Measurements from ENCODE around the gene PDE3B. TPM values are rescaled to one million over a fixed set of nuclear protein-coding genes. Genes with fewer than 3 reads are reported as not detected.

PDE3B gene
- total and polyA plus RNA-seq, 9 of the 15 experiments (the other 6 are each of a cell fraction or from before 2014, with no cell fraction given), result 2.3 to 22.5 (median 12.2) TPM

GRCh38 chr11:14644226-14645014, 816 bp downstream of the PDE3B start (continued):
- TF ChIP-seq SMAD2 (IDR thresholded peaks at IDR 0.05; ENCODE audit: low read depth, low read length), result no peak
- 0 out of 2 replicates have a peak, but pooled peaks have one; percentile 13 for TF ChIP-seq ZNF12 (CRISPR knock-in tag; IDR thresholded peaks at IDR 0.05)
- TF ChIP-seq ZNF165 (CRISPR knock-in tag; IDR thresholded peaks at IDR 0.05; ENCODE audit: borderline replicate concordance), result no peak
- TF ChIP-seq, protein P1, sequence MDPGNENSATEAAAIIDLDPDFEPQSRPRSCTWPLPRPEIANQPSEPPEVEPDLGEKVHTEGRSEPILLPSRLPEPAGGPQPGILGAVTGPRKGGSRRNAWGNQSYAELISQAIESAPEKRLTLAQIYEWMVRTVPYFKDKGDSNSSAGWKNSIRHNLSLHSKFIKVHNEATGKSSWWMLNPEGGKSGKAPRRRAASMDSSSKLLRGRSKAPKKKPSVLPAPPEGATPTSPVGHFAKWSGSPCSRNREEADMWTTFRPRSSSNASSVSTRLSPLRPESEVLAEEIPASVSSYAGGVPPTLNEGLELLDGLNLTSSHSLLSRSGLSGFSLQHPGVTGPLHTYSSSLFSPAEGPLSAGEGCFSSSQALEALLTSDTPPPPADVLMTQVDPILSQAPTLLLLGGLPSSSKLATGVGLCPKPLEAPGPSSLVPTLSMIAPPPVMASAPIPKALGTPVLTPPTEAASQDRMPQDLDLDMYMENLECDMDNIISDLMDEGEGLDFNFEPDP (CRISPR knock-in tag; IDR thresholded peaks at IDR 0.05), result no peak
- no peak for TF ChIP-seq ZNF253 (CRISPR knock-in tag; conservative IDR thresholded peaks at IDR 0.05)
- TF ChIP-seq, protein P2, sequence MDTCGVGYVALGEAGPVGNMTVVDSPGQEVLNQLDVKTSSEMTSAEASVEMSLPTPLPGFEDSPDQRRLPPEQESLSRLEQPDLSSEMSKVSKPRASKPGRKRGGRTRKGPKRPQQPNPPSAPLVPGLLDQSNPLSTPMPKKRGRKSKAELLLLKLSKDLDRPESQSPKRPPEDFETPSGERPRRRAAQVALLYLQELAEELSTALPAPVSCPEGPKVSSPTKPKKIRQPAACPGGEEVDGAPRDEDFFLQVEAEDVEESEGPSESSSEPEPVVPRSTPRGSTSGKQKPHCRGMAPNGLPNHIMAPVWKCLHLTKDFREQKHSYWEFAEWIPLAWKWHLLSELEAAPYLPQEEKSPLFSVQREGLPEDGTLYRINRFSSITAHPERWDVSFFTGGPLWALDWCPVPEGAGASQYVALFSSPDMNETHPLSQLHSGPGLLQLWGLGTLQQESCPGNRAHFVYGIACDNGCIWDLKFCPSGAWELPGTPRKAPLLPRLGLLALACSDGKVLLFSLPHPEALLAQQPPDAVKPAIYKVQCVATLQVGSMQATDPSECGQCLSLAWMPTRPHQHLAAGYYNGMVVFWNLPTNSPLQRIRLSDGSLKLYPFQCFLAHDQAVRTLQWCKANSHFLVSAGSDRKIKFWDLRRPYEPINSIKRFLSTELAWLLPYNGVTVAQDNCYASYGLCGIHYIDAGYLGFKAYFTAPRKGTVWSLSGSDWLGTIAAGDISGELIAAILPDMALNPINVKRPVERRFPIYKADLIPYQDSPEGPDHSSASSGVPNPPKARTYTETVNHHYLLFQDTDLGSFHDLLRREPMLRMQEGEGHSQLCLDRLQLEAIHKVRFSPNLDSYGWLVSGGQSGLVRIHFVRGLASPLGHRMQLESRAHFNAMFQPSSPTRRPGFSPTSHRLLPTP (IDR thresholded peaks at IDR 0.05; ENCODE audit: borderline replicate concordance, extremely low read depth, insufficient read length), result no peak
- TF ChIP-seq E2F5 (CRISPR knock-in tag; IDR thresholded peaks at IDR 0.05), result no peak
- TF ChIP-seq, protein P3, sequence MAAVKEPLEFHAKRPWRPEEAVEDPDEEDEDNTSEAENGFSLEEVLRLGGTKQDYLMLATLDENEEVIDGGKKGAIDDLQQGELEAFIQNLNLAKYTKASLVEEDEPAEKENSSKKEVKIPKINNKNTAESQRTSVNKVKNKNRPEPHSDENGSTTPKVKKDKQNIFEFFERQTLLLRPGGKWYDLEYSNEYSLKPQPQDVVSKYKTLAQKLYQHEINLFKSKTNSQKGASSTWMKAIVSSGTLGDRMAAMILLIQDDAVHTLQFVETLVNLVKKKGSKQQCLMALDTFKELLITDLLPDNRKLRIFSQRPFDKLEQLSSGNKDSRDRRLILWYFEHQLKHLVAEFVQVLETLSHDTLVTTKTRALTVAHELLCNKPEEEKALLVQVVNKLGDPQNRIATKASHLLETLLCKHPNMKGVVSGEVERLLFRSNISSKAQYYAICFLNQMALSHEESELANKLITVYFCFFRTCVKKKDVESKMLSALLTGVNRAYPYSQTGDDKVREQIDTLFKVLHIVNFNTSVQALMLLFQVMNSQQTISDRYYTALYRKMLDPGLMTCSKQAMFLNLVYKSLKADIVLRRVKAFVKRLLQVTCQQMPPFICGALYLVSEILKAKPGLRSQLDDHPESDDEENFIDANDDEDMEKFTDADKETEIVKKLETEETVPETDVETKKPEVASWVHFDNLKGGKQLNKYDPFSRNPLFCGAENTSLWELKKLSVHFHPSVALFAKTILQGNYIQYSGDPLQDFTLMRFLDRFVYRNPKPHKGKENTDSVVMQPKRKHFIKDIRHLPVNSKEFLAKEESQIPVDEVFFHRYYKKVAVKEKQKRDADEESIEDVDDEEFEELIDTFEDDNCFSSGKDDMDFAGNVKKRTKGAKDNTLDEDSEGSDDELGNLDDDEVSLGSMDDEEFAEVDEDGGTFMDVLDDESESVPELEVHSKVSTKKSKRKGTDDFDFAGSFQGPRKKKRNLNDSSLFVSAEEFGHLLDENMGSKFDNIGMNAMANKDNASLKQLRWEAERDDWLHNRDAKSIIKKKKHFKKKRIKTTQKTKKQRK (IDR thresholded peaks at IDR 0.05; ENCODE audit: borderline replicate concordance, low read depth, low read length), result no peak
- no peak for TF ChIP-seq MYBL2 (IDR thresholded peaks at IDR 0.05; ENCODE audit: low read depth)
- TF ChIP-seq MYBL2 (CRISPR knock-in tag; IDR thresholded peaks at IDR 0.05; ENCODE audit: borderline replicate concordance), result no peak
- no peak for TF ChIP-seq SNAPC5 (CRISPR knock-in tag; IDR thresholded peaks at IDR 0.05)
- TF ChIP-seq ZNF695 (CRISPR knock-in tag; IDR thresholded peaks at IDR 0.05), result no peak
- TF ChIP-seq ZSCAN32 (CRISPR knock-in tag; IDR thresholded peaks at IDR 0.05), result no peak
- no peak for TF ChIP-seq SRF (CRISPR knock-in tag; IDR thresholded peaks at IDR 0.05)
- no peak for TF ChIP-seq TAF15 (IDR thresholded peaks at IDR 0.05; ENCODE audit: low read depth, low read length)
- no peak for TF ChIP-seq SMAD3 (CRISPR knock-in tag; conservative IDR thresholded peaks at IDR 0.05)
- TF ChIP-seq NFYB (IDR thresholded peaks at IDR 0.05; ENCODE audit: extremely low read depth, insufficient read length), result no peak
- no peak for TF ChIP-seq ZNF384 (IDR thresholded peaks at IDR 0.05; ENCODE audit: low read depth, low read length)

Data from K562 (cell line).